Raji (cell line): ENCODE results near the gene ARHGAP44.
A peak's percentile ranks its signal among the peaks of the same experiment; 100 is the strongest.

Experiments used
- POLR2A ChIP-seq: IDR thresholded peaks from 2 replicates; pipeline ENCODE4 v1.6.1; 2011; ENCODE audit warnings: low read depth, low read length, control low read depth; ENCODE audit not compliant: insufficient read depth

Gene ARHGAP44

DNA sequence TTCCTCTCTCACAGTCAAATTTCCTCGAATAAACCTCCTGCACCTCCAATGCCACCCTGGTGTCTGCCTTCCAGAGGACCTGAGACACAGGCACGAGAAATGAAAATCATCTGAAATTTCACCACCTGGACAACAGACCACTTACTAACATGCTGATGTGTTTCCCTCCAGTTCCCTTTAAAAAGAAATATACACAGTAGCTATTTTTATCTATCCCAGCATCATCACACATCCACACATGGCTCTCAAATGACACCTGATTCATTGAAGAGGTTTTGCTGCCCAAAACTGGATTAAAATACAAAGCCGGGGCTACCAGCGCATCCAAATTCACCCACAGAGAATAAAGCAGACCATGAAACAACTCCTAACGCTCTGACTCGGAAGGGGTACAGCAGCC is 214.6 kb downstream of the ARHGAP44 start:
- TF ChIP-seq POLR2A, result no peak

DNA sequence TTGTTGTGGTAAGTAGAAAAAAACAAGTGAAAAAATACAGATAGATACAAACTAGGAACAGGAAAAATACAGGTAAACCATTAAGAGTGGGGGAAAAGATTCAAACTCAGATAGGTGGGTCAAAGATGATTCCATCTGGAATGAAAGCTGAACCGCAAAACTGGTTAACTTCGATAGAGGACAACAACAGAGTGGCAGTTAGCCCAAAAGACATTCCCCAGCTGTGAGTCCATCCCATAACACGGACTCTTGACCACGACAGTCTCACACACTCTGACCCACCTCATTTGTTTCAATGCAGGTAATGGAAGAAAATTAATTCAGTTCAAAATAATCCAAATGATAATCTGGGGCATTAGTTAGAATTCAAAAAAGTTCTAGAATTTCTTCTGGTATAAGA is 215.0 kb downstream of the ARHGAP44 start:
- TF ChIP-seq POLR2A, result no peak

DNA sequence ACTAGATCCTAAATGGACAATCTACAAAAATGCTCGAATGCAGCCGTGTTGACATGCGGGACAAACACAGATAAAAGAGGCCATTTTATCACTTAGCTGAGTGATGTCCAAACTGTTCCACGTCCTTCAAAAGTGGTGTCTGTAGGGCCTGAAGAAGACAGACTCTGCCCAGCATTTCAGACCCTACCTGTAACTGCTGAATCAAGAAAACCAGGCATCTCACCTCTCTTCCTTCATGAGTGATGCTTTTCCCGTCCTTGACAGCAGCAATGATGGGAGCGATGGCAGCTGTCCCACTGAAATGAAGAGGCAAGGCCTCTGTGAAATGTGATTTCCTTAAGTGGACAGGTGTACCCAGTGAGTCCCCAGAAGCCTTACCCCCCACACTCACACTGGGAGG is 216.2 kb downstream of the ARHGAP44 start:
- TF ChIP-seq POLR2A, result no peak

DNA sequence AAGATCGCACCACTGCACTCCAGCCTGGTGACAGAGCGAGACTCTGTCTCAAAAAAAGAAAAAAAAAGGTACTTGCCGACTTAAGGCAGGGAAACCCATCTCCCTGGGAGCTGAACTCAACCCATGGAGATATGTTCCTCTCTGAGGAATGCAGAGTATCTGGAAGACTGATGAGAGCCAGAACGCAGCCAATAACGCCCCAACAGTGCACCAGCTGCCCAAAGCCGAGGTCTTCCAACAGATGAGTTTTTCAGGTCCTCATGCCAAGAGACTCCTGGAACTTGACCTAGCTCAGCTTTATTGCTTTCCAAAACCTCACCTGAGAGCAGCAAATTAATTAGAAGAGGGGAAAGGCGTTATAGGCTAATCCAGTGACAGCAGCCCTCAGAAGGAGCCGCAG is 219.2 kb downstream of the ARHGAP44 start:
- TF ChIP-seq POLR2A, result no peak

DNA sequence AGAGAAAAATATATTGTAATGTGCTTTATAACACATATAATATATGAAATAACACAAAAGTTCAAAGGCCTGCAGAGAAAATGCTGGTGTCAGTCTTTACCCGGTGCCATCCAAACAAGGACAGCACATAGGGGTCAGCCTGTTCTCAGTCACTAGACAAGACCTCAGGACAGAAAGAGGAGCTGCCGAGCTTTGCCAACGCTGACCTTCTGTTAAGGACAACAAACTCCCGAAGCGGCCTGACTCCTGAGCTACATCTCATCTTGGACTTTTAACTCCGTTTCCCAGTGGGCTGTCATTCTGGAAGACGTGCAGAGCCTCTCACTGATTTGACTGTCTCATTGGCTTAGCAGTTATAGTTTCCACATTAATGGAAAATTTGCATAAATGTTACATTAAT is 221.7 kb downstream of the ARHGAP44 start:
- no peak for TF ChIP-seq POLR2A

DNA sequence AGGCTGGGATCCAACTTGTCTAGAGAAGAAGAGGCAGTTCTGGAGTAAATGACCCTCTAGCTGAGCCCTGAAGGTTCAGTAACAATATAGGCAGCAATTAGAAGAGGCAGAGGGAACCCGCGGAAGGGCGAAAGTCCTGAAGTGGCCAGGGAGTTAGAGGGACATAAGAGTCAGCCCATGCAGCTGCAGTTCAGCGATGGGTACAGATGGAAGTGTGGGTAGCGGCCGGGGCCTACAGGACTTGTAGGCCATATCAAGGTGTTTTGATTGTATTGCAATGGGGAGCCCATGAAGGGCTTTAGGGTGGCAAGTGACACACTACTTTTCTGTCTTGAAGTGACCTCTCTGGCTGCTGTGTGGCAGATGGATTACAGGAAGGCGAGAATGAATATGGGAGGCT is 225.5 kb downstream of the ARHGAP44 start:
- TF ChIP-seq POLR2A, result no peak

DNA sequence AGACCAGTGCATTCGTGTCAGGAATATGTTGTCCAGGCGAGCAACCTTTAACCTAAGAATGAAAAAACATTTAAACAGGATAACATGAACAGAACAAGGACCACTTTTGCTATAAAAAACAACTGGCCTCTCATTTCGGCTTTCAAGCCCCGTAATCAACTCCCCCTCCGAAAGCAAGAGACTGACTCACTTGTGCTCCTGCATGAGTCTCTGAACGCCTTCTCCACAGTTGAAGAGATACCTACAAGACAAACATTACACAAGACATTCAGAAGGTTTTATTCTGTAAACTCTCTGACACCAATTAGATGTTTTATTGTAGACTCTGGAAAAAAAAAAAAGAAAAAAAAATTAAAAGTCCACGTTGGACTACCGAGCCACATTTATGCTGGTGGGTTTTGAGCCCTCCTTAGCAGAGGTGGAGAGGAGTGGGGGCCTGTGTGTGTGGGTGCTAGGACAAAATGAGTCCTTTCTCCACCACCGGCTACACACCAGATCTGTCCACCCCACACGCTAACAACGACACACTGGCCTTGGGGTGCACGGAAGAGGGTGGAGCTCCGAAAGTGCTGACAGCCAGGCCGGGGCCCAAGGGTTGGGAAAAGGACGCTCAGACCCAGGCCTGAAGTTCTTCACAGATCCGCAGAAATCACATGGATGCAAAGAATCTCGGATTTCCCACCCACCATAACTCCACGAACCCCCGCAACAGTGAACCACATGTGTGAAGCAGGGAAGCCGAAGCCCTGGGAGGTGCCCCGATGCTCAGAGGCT is 227.8 kb downstream of the ARHGAP44 start:
- no peak; the same call in 1 of the 2 replicates for TF ChIP-seq POLR2A

DNA sequence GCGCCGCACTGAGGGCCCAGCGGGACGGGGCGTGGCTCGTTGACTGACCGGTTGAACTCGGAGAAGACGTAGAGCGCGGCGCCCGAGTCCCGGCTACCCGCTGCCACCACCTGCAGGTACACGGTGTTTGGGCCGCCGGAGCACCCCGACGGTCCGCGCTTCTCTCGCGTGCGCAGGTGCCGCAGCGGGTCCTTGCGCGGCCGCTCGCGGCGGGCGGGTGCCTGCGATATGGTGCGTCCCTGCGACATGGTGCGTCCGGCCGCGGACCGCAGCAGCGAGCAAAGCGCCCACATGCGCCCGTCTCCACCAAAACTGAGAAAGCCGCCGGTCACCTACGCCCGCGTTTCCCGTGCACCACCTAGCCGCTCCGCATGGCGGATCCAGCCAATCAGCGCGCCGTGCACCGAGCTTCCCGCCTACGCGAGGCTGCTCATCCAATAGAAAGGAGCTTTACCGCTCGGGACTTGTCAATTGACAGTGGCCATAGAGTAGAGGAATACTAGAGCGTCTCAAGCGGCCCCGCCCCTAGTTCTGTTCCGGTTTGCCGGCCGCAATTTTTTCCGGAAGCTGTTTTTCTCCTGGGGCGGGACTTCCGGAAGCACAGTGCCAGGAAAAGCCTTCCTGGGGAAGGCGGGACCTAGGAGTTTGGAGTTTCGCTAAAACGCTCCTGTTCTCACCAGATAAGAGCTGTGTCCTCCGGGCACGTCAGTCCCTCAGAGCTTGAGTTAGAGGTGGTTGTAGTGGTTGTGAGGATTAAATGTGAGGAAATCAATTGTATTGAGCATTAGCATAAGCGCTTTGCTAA is 228.6 kb downstream of the ARHGAP44 start, which contains the start of gene ELAC2:
Gene ELAC2 (minus strand): TSS at position 373 of the 805 bp plus-strand sequence. CDS start 80 bp downstream, at position 293.
- peak; percentile 90 for TF ChIP-seq POLR2A

DNA sequence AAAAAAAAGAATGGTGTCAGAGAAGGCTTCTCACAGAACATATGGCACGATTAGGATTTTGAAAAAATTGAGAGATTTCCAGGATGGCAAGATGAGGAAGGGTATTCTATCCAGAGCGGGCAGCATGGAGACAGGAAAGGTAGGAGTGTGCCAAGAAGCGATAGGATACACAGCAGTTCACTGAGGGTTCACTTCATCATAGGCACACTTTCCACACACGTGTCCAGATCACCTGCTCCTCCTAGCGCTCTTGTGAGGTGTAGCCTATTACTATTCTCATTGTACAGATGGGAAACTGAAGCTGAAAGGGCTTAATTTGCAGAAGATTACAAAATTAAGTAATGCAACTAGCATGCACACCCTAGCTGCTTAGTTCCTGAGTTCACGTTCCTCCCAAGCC is 234.7 kb downstream of the ARHGAP44 start:
- no peak for TF ChIP-seq POLR2A

DNA sequence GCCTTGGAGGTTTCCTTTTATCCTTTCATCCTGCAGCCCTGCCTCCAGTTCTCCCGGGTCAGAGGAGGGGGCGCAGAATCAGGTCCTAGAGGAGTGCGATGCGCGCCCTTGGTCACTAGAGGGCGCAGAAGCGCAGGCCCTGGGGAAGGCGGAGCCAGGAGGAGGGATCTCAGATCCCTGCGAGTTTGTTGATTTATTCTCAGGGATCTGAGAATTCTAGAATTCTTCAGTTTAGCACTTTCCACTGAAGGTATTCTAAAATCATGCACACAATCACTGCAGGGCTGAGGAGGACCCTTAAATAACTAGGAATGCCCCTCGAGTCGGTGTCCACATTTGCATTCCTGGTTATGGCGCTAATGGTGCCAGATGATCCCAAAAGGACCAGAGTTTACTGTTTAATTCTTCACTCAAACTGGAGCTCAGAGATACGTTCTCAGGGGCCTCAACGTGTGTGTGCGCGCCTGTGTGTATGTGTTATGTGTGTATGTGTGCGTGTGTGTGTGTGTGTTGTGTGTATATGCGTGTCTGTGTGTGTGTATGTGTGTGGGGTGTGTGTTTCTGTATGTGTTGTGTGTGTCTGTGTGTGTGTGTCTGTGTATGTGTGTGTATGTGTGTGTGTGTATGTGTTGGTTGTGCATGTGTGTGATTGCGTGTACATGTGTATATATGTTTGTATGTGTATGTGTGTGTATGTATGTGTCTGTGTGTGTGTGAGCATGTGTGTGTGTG is 235.4 kb downstream of the ARHGAP44 start:
- TF ChIP-seq POLR2A, result no peak

DNA sequence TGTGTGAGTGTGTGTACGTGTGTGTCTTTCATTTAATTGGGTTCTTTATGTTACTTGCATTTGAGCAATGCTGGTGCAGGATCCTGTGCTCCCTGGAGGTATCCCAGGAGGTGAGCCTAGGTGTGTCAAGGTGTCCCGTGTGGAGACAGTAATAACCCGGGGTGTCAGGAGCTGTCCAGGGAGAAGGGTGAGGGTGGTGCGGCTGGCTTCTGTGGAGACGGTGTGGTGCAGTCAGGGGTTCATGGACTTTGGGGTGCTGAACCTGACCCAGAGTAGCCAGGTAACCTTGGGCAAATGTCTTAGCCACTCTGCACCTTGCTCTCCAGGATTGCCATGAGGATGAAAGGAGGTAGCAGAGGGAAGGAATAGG is 235.9 kb downstream of the ARHGAP44 start:
- TF ChIP-seq POLR2A, result no peak

DNA sequence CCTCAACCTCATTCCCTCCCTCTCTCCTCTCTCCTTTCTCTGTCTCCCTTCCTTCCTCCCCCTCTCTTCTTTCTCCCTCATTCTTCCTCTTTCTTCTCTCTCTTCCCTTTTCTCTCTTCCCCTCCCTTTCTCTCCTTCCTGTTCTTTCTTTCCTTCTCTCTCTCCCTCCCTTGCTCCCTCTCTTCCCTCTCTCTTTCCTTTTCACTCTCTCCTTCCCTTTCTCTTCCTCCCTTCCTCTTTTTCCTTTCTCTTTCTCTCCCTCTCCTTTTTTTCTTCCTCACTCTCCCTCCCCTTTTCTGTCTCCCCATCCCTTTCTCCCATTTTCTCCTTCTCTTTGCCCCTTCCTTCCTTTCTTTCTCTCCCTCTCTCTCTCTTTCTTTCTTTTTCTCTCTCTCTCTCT is 236.4 kb downstream of the ARHGAP44 start:
- TF ChIP-seq POLR2A, result no peak

DNA sequence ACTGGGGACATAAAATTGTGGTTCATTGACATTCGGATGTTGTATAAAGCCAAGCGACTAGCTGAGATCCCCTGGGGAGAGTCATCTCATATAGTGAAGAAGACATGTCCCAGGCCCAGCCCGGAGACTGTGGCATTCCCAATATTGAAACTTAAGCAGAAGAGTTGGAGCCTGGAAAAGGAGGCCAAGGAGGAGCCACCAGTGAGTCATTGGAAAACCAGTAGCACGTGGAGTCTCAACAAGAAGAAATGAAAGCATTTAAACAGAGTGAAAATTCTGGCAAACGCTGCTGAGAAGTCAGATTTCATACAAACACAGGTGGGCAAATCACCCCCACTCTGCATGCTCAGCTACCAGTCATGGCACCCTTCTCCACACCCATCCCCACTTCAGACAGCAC is 237.9 kb downstream of the ARHGAP44 start:
- TF ChIP-seq POLR2A, result no peak

DNA sequence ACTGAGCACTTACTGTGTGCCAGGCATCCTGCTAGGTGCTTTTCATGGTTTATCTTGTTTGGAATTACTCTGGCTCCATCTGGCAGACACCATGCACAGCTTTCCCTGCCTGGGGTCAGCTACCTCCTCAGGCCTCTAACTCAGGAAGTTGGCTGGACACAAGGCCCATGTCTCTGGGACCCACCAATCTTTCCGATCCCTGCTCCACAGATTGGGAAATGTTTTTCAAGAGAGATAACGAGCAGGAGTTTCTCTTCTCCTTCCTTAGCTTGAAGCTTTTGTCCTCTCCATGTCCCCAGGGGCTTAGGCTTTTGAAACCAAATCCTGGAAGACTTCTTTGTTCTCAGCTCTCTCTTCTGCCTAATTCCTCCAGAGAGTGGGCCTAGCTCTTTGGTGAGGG is 240.0 kb downstream of the ARHGAP44 start:
- TF ChIP-seq POLR2A, result no peak

DNA sequence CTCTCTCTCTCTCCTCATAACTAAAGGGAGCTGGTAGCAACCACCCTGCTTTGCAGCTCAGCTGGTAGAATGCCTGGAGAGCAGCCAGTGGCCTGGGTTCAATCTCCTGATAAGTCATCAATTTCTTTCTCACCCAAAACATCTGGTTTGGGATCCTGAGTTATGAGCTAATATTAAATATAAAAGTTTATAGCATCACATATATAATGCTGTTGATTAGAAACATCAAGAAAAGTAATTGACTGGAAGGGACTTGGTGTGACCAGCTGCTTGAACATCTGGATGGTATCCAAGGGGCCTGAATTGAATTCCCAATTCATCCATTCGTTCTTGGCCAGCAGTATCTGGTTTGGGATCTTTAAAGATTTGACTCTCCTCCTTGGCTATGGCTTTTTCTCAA is 240.8 kb downstream of the ARHGAP44 start:
- TF ChIP-seq POLR2A, result no peak

DNA sequence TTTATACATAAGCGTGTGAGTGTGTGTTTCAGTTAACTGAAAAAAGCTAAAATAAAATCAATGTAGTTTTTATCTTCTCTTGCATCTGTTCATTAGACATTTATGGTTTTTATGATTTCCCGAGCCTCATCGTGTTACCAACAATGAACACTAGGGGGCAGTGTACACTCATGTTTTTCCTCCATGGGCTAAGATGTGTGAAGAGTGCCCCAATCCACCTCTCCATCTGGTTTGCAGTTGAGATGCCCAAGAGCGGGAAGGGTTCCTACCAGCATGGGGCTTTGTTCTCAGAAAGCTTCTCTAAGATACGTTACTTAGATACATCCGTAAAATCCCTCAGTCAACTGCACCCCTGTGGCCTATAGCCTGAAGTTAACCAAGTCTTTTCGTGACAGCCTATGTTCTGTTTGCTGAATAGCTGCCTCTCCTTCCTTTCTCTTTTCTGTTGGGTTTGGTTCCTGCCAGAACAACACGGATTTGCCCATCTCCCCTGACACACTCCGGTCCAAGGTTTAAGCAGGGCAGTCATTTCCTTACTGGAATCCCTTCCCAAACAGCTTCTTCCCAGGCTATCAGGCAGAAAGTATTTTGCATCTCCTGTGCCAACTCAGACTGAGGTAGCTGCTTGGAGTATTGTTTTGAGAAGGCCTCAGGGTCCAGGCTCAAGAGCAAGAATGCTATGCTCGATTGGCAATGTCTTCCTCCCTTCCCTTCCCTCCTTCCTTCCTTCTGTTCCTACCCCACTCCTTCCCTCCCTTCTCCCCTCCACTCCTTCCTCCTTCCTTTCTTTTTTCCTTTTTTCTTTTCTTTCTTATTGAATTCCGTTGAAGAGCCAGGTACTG is 241.4 kb downstream of the ARHGAP44 start:
- no peak for TF ChIP-seq POLR2A
